GM12878 (cell line): ENCODE data around the gene HPS6. TPM values are rescaled to one million over a fixed set of nuclear protein-coding genes. Genes with fewer than 3 reads are reported as not detected.

ENCODE experiments used
- ASH2L ChIP-seq: fragments of 300-600, 200-600 bp; sonication (generic); IDR thresholded peaks from 2 replicates; pipeline ENCODE4 v1.6.1; 2017; ENCODE audit warnings: low read depth, mild to moderate bottlenecking, borderline replicate concordance
- ATF2 ChIP-seq: IDR thresholded peaks from 2 replicates; pipeline ENCODE4 v1.6.1; 2012; ENCODE audit warnings: low read length, inconsistent platforms
- CEBPZ ChIP-seq: fragments of 150-350 bp; IDR thresholded peaks from 2 replicates; pipeline ENCODE4 v1.6.1; 2016; ENCODE audit warnings: low read depth, low read length
- CHD2 ChIP-seq: IDR thresholded peaks from 2 replicates; pipeline ENCODE4 v1.6.1; 2011; ENCODE audit warnings: low read depth, low read length, improper control_type of control experiment, borderline replicate concordance
- CREM ChIP-seq: IDR thresholded peaks from 2 replicates; pipeline ENCODE4 v1.6.1; 2014; ENCODE audit warnings: antibody characterized with exemption, low read depth
- DPF2 ChIP-seq: fragments of 450-650 bp; IDR thresholded peaks from 2 replicates; pipeline ENCODE4 v1.6.1; 2017; ENCODE audit warnings: mild to moderate bottlenecking
- PML ChIP-seq: IDR thresholded peaks from 2 replicates; pipeline ENCODE4 v1.6.1; 2012; ENCODE audit warnings: low read length, inconsistent platforms
- POLR2AphosphoS5 ChIP-seq: IDR thresholded peaks from 2 replicates; pipeline ENCODE4 v1.6.1; 2011; ENCODE audit warnings: mild to moderate bottlenecking, low read length, inconsistent platforms
- RELA ChIP-seq: fragments of 450-650 bp; IDR thresholded peaks from 2 replicates; pipeline ENCODE4 v1.8.0; 2014; ENCODE audit warnings: borderline replicate concordance; ENCODE audit not compliant: partially characterized antibody
- TCF7 ChIP-seq: IDR thresholded peaks from 2 replicates; pipeline ENCODE4 v1.6.1; 2014; ENCODE audit warnings: antibody characterized with exemption, borderline replicate concordance
- WRNIP1 ChIP-seq: IDR thresholded peaks from 2 replicates; pipeline ENCODE4 v1.6.1; 2011; ENCODE audit warnings: low read depth, low read length, improper control_type of control experiment, borderline replicate concordance
- ZNF592 ChIP-seq: fragments of 450-650 bp; IDR thresholded peaks from 2 replicates; pipeline ENCODE4 v1.6.1; 2017; ENCODE audit warnings: mild to moderate bottlenecking, moderate library complexity
- polyA plus RNA-seq, 11 experiments: library from polyadenylated mRNA; depleted of rRNA in 4 of 11; unstranded in 6 of 11; stranded (reverse) in 5 of 11; fragments of >200 nt; fragmentation: Nextera tagmentation in 4 of 11; fragmentation: Illumina TruSeq in 1 of 11; extraction: Ambion mirVana in 4 of 11; extraction: Trizol in 1 of 11; gene quantifications; 1 replicate in 1 of 11; 2 replicates in 10 of 11; pipeline versions ENCODE4 v1.2.1 to v1.2.3, GENCODE V29; 2011 to 2016; ENCODE audit warnings: inconsistent platforms in 2 of 11, missing spikeins in 2 of 11, low read depth in 1 of 11
- total RNA-seq, 4 experiments: library from RNA; depleted of rRNA in 3 of 4; stranded (reverse); fragments of >200 nt in 3 of 4; fragmentation: Illumina TruSeq in 1 of 4; extraction: Trizol in 1 of 4; gene quantifications; 2 replicates each; pipeline versions ENCODE4 v1.2.1 to v1.2.3, GENCODE V29; 2013 to 2021
- TF ChIP-seq, protein P1 (sequence below): fragments of 450-650 bp; IDR thresholded peaks from 2 replicates; pipeline ENCODE4 v1.6.1; 2016; ENCODE audit warnings: mild to moderate bottlenecking
- TF ChIP-seq, protein P2 (sequence below): IDR thresholded peaks from 2 replicates; pipeline ENCODE4 v1.6.1; 2011; ENCODE audit warnings: low read depth, mild to moderate bottlenecking, low read length, moderate library complexity, borderline replicate concordance; ENCODE audit errors: extremely low read depth
- TF ChIP-seq, protein P3 (sequence below): fragments of 450-650 bp; IDR thresholded peaks from 2 replicates; pipeline ENCODE4 v1.6.1; 2018; ENCODE audit warnings: borderline replicate concordance, mild to moderate bottlenecking; ENCODE audit not compliant: partially characterized antibody

Gene HPS6
- total and polyA plus RNA-seq, 10 of the 15 experiments (the other 5 are each of a cell fraction or from before 2014, with no cell fraction given), result 1.4 to 28.0 (median 12.0) TPM

- TF ChIP-seq ATF2, result no peak
- TF ChIP-seq, protein P1, sequence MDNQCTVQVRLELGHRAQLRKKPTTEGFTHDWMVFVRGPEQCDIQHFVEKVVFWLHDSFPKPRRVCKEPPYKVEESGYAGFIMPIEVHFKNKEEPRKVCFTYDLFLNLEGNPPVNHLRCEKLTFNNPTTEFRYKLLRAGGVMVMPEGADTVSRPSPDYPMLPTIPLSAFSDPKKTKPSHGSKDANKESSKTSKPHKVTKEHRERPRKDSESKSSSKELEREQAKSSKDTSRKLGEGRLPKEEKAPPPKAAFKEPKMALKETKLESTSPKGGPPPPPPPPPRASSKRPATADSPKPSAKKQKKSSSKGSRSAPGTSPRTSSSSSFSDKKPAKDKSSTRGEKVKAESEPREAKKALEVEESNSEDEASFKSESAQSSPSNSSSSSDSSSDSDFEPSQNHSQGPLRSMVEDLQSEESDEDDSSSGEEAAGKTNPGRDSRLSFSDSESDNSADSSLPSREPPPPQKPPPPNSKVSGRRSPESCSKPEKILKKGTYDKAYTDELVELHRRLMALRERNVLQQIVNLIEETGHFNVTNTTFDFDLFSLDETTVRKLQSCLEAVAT, result no peak
- TF ChIP-seq TCF7, result no peak
- TF ChIP-seq, protein P2, sequence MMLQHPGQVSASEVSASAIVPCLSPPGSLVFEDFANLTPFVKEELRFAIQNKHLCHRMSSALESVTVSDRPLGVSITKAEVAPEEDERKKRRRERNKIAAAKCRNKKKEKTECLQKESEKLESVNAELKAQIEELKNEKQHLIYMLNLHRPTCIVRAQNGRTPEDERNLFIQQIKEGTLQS, result no peak
- TF ChIP-seq ASH2L, result peak; percentile 95; the same call in 1 of the 2 replicates
- no peak for TF ChIP-seq ZNF592
- peak; percentile 66; the same call in 1 of the 2 replicates for TF ChIP-seq PML
- peak; percentile 46; the same call in 1 of the 2 replicates for TF ChIP-seq POLR2AphosphoS5
- TF ChIP-seq DPF2, result peak; percentile 81
- peak; percentile 87 for TF ChIP-seq CREM
- 0 out of 2 replicates have a peak, but pooled peaks have one; percentile 57 for TF ChIP-seq WRNIP1
- TF ChIP-seq CEBPZ, result no peak
- peak; percentile 77 for TF ChIP-seq RELA
- TF ChIP-seq, protein P3, sequence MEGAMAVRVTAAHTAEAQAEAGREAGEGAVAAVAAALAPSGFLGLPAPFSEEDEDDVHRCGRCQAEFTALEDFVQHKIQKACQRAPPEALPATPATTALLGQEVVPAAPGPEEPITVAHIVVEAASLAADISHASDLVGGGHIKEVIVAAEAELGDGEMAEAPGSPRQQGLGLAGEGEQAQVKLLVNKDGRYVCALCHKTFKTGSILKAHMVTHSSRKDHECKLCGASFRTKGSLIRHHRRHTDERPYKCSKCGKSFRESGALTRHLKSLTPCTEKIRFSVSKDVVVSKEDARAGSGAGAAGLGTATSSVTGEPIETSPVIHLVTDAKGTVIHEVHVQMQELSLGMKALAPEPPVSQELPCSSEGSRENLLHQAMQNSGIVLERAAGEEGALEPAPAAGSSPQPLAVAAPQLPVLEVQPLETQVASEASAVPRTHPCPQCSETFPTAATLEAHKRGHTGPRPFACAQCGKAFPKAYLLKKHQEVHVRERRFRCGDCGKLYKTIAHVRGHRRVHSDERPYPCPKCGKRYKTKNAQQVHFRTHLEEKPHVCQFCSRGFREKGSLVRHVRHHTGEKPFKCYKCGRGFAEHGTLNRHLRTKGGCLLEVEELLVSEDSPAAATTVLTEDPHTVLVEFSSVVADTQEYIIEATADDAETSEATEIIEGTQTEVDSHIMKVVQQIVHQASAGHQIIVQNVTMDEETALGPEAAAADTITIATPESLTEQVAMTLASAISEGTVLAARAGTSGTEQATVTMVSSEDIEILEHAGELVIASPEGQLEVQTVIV, result peak; percentile 88
- TF ChIP-seq CHD2, result peak; percentile 84
Observed at GRCh38 chr10:102055647-102056419, 9.3 kb upstream of the HPS6 start, which contains the start of gene ARMH3 (continued).
